ENCODE measurements around the gene ADGRG3. TPM values are rescaled to one million over a fixed set of nuclear protein-coding genes. Genes with fewer than 3 reads are reported as not detected.

ADGRG3 gene, protein sequence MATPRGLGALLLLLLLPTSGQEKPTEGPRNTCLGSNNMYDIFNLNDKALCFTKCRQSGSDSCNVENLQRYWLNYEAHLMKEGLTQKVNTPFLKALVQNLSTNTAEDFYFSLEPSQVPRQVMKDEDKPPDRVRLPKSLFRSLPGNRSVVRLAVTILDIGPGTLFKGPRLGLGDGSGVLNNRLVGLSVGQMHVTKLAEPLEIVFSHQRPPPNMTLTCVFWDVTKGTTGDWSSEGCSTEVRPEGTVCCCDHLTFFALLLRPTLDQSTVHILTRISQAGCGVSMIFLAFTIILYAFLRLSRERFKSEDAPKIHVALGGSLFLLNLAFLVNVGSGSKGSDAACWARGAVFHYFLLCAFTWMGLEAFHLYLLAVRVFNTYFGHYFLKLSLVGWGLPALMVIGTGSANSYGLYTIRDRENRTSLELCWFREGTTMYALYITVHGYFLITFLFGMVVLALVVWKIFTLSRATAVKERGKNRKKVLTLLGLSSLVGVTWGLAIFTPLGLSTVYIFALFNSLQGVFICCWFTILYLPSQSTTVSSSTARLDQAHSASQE
- not detected in 2 replicates for total RNA-seq
- long read RNA-seq: 0 reads

DNA sequence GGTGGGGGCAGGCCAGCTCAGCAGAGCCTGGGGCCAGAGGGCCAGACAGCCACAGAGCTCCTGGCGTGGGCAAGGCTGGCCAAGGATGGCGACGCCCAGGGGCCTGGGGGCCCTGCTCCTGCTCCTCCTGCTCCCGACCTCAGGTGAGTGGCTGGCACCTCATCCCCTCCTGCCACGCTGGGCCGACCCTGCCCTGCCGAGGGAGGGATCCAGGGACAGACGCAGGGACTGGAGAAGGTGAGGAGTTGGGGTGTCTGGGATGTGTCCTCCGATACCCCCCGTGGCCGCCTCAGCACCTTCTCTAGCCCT lies at the start of gene ADGRG3:
ADGRG3 (plus strand) TSS at position 44 of the 309 bp plus-strand sequence; CDS start at position 86, 42 bp downstream.
- TF ChIP-seq CTCF (conservative IDR thresholded peaks at IDR 0.05): no peak
- H3K4me1 Mint-ChIP-seq: peaks cover 29% of the 10 kb centered on the region
- peak within 1 kb of the TSS; percentile 78 for H3K27ac Mint-ChIP-seq (ENCODE audit: unreplicated experiment)
- no peaks in the 10 kb centered on the region for H3K27me3 Mint-ChIP-seq (ENCODE audit: low read depth)
- no peaks in the 10 kb centered on the region for H3K9me3 Mint-ChIP-seq
- no peak for DNase-seq (ENCODE audit: low read depth, low spot score)
- no peak within 1 kb of the TSS for H3K4me3 Mint-ChIP-seq
- H3K36me3 Mint-ChIP-seq (ENCODE audit: low read depth): no peaks in the 10 kb centered on the region

GRCh38 chr16:57619133-57619605 lies 48.9 kb upstream of the ADGRG3 start:
- no peaks in the 10 kb centered on the region for H3K27me3 Mint-ChIP-seq (ENCODE audit: low read depth)
- no peak for TF ChIP-seq CTCF (conservative IDR thresholded peaks at IDR 0.05)
- DNase-seq (ENCODE audit: low read depth, low spot score): no peak

DNA sequence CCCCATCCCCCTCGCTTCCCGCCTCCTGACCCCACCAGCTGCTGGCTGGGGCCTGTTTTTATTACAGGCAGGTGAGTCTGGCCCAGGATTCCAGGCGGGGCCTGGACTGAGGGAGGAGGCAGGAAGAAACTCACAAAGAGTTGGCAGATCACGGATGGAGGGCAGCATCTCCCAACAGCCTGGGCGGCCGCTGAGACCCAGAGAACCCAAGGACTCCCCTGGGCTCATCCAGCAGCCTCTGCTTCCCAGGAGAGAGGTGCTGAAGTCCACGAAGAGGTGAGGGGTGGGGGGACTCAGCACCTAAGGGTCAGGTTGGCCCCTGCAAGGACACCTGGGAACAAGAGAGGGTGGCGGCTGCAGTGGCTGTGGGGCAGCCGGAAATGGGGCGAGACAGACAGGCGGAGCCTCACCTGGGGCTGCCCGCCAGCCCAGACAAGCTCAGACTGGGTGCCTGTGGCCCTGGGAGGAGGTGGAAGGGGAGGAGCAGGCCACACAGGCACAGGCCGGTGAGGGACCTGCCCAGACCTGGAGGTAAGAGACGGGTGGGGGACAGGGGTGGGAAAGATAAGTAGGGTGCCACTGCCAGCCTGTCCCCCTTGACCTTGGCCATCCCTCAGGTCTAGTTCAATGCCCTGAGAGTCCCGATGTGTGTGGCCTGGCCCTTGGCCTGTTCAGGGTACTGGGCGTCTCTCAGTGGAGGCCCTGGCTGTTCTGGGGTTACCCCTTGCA lies 48.3 kb upstream of the ADGRG3 start:
- no peak for DNase-seq (ENCODE audit: low read depth, low spot score)
- H3K36me3 Mint-ChIP-seq (ENCODE audit: low read depth): no peaks in the 10 kb centered on the region
- H3K4me3 Mint-ChIP-seq: no peak overlapping the region
- TF ChIP-seq CTCF (conservative IDR thresholded peaks at IDR 0.05): no peak
- no peaks in the 10 kb centered on the region for H3K9me3 Mint-ChIP-seq
- H3K4me1 Mint-ChIP-seq: peaks cover 30% of the 10 kb centered on the region
- H3K27ac Mint-ChIP-seq (ENCODE audit: unreplicated experiment): no peak overlapping the region
- no peaks in the 10 kb centered on the region for H3K27me3 Mint-ChIP-seq (ENCODE audit: low read depth)

More at GRCh38 chr16:57619133-57619605, 48.9 kb upstream of the ADGRG3 start:
- H3K36me3 Mint-ChIP-seq (ENCODE audit: low read depth): no peaks in the 10 kb centered on the region
- peaks cover 24% of the 10 kb centered on the region for H3K4me1 Mint-ChIP-seq
- peak overlapping the region; percentile 85 for H3K27ac Mint-ChIP-seq (ENCODE audit: unreplicated experiment)
- H3K9me3 Mint-ChIP-seq: no peaks in the 10 kb centered on the region
- no peak overlapping the region for H3K4me3 Mint-ChIP-seq

- Mint-ChIP-seq H3K27me3 (ENCODE audit: low read depth) (no peaks in the 10 kb centered on the region), H3K9me3 (no peaks in the 10 kb centered on the region), H3K4me1 (peaks cover 38% of the 10 kb centered on the region), H3K4me3 (no peak overlapping the region), H3K27ac (ENCODE audit: unreplicated experiment) (no peak overlapping the region), H3K36me3 (ENCODE audit: low read depth) (no peaks in the 10 kb centered on the region)
- DNase-seq (ENCODE audit: low read depth, low spot score): no peak
- no peak for TF ChIP-seq CTCF (conservative IDR thresholded peaks at IDR 0.05)
Measured at GRCh38 chr16:57620335-57621231, 47.5 kb upstream of the ADGRG3 start.
